Measurements from ENCODE around the gene TUB.

TUB gene, protein sequence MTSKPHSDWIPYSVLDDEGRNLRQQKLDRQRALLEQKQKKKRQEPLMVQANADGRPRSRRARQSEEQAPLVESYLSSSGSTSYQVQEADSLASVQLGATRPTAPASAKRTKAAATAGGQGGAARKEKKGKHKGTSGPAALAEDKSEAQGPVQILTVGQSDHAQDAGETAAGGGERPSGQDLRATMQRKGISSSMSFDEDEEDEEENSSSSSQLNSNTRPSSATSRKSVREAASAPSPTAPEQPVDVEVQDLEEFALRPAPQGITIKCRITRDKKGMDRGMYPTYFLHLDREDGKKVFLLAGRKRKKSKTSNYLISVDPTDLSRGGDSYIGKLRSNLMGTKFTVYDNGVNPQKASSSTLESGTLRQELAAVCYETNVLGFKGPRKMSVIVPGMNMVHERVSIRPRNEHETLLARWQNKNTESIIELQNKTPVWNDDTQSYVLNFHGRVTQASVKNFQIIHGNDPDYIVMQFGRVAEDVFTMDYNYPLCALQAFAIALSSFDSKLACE

GRCh38 chr11:8080674-8081590 is at the start of gene TUB:
TSS of gene TUB (plus strand) at chr11:8081211. CDS start at chr11:8081511, 300 bp downstream.
- DNase-seq (ENCODE audit: low read depth): no peak

DNA sequence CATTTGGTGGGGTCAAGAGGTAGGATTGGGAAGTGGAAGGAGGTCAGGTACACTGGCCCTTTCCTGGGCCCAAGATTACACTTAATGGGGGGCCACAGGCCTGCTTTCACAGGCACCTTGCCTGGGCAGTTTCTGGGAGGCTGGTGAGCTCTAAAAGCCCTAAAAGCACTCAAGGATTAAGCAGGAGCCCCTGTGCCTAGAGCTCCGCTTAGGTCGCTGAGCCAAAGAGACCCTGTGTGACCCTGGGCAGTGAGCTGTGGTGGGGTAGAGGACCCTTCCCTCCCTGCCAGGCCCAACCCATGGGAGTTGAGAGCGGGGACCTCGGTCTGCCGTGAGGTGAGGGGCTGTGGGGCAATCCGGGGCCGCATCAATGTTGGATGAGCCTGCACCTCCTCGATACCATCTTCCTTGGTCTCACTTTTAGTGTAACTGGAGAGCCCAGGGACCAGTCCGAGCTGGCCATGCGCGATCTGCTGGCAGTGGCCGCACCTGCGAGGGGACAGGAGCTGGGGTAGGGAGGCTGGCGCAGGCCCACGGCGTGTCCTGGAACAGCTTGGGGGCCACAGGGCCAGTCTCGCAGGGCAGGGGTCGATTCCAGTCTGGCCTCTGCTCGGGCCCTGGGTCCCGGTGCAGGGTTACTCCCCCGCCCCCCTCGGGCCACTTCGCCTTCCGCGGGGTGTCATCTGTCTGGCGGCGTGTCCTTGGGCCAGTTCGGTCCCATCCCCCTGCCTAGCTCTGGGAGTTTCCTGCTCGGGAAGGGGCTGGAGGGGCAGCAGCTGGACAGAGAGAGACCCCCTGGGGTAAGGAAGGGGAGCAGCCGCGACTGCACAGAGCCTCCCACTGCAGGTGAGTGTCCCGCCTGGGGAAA is 49.5 kb upstream of the TUB start:
- DNase-seq (ENCODE audit: low read depth): no peak

DNA sequence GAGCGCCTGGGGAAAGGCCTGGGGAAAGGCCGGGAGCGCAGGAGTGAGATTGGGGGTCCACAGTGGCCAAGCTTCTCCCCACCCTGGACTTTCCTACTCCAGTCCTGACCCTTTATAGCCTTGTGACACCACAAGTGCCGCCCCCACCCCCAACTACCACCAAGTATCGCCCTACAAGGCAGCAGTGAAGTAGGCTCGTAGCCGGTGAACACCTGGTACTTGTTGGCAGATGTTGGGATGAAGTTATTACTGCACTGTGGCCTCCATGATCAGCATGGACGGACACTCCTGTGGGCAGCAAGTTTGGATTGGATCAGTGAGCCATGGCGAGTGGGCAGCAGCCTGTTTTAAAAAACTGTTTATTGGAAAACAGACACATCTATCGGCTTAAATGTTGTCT is 48.9 kb upstream of the TUB start:
- DNase-seq (ENCODE audit: low read depth): no peak

DNA sequence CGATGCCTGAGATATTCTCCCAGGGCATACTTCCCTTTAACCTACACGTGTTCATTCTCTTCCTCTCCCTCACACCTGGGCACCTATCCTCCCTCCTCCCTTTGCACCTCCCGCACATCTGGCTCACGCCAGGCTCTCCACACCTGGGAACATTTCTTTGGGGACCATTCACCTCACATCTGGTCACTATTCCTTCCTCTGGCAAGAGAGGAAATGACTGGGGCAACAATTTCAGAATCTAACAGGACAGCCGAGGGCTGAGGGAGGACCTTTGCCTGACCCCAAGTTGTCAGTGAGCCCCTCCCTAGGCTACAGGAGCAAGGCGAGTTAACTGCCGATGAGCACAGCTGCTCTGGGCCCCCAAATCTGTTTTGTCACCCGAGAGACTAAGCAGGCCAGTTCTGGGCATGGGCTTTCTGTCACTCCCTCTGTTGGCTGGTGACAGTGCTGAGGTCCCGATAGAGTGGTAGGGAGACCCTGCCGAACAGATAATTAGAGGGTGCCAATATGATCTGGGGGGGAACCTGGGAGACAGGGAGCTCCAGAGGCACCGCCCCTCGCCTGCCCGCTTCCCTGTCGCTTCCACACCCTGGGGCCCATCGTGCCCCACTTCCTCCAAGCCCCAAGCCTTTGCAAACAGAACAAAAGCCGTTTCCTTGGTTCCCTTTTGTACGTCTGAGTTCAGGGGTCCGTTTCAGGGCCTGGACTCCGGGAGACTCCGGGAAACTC is 48.3 kb upstream of the TUB start:
- no peak for DNase-seq (ENCODE audit: low read depth)

GRCh38 chr11:8033305-8034105 is 47.5 kb upstream of the TUB start:
- peak; percentile 10 for DNase-seq (ENCODE audit: low read depth)

DNA sequence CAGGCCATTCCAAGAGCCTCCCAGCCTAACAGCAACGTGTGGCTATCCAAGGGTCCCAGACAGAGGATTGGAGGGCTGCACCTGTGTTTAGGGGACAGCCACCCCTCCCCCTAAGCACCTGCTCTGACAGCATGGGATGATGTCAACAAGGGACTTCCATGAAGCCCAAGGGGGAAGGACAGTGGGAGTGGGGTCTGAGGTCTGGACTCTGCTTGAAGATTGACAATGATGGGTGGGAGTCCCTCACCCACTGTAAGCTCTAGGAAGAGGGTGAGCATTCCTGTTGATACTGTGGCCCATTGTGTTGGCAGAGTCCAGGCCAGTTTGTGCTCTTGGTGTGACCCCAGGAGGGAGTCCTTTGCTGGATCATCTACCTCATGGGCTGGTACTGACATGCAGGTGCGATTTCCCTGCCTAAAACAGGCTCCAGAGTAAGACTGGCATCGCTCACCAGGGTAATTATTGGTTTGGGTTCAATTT is 46.9 kb upstream of the TUB start:
- no peak for DNase-seq (ENCODE audit: low read depth)

DNA sequence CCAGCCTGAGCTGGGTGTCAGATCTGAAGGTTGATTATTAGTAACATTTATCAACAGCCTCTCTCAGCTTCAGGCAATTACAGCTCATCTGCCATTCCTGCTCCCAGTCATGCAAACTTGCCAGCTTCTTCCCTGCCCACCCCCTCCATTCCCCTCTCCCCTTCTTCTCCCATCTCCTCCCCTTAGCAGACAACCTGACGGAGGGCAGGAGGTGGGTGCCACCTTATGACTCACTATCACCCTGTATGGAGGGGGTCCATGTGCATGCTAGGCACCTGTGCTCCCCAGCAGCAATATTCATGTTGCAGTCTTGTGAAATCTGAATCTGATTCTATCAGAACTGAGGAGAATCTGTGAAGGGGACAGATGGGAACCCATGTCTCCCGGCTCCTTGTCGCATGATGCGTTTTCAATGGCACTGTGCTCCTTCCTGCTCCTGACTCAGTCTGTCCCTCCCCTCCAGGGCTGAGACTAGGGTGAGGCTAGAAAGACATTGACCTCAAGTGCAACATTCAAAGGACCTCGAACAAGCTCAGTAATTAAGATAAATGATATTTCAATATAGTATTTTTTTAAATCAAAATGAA is 46.3 kb upstream of the TUB start:
- DNase-seq (ENCODE audit: low read depth): no peak

DNA sequence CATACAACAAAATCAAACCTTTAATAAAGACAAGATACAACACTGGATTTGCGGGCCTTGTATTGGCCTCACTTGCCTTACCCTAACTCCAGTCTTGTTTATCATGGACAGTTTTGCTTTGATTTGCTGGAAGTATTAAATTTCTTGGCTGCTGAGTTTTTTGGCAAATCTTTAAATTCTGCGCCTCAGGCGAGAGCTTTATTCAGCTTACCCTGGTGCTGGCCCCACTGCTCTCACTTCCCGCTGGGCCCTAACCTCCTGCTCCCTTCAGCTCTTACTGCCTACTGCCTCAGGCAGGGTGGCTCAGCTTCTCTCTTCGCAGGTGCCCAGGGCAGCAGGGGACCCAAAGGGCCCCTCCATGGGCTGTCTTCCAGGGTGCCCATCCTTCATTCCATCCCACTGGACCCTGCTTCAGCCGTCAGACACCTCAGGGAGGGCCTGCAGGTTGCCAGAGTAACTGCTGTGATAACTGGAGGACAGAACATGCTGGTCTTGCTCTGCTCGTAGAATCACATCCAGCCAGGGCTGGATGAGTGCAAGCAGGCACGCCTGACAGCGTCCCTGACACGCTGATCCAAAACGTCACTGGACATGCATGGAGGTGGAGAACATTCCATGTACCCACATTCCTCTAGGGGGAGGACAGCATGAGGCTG is 45.7 kb upstream of the TUB start:
- DNase-seq (ENCODE audit: low read depth): no peak

DNA sequence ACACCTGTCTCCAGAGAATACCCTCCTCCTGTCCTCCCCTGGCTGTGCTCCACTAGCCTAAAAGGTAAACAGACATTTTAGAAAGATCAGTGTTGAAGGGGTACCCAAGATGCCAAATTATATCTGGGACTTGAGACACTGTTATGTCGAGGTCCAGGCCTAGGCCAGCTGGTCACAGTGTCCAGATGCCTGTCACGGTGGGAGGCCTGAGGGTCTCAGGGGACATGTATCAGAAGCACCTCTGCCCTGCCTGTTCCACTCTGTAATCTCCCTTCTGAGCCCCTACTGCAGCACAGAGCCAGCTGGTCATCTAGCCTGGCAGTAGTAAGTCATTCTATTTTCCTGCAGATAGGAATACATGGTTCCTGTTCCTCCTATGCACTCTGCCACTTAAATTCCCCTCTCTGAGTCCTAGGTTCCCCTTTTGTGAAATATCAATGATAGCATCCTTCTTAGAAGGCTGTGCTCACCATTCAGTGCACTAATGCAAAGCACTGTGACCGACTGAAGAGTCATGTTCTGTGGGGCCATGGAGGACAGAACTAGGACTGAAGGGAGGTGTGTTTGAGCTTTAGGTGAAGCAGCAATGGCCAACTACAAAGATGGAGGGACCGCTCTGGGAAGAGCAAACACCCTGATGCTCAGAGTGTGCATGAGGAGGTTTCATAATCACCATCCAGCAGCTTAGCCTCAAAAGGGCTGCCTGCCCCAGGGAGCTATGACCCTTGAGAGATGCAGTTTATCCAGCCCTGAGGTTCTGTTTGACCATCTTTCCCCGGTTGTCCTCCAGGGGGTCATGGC is 44.8 kb upstream of the TUB start:
- DNase-seq (ENCODE audit: low read depth): no peak

DNA sequence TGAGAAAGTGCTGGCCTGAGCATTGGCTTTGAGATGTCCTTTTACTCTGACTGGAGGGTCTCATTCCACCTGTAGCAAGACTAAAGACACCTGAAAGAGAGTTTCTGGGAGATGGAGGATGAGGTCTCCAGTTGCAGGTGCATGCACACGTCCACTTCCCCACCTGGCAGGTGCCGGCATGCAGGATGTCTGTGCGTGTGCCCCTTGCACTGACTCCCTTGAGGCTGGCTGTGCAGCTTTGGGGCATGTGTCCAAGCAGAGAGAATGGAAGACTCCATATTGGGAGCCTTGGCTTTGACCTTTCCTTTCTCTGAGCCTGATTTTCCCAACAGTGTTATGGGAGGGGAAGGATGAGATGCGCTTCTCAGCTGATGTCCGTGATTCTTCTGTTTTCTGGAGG is 44.0 kb upstream of the TUB start:
- DNase-seq (ENCODE audit: low read depth): no peak

- DNase-seq (ENCODE audit: low read depth): no peak
Observed at GRCh38 chr11:8038393-8038792, 42.6 kb upstream of the TUB start.

- DNase-seq (ENCODE audit: low read depth): no peak
Observed at GRCh38 chr11:8038811-8039529, 42.0 kb upstream of the TUB start.

DNA sequence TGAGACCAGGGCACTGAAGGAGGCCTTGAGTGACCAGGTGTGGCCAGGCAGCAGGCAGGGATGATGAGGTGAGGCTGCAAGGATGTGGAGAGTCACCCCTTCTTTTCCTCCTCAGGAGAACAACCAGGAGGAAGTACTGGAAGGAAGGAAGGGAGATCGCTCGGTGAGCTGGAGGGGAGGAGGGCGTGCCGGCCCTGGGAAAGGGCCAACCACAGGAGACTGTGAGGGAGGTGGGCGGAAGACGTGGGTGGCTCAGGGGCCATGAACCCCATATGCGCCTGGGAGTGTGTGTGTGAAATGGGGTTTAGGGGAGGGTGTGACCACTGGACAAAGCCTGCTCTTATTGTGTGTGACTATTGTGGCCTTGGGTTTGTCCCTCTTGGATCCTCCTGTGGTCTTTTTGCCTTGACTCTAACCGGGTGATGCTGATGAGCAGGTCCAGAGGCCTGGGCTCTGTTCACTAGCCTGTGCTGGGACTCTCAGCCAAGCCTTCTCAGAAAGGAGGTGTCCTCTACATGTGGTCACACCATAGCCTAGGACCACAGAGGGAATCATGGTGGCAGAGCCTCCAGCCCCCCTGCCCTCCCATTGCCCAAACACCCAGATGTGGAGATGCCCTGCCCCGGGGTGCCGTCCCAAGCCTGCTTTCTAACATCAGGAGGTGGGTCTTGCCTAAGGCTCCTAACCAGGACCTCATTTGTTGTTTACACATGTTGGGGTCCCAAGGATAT is 41.3 kb upstream of the TUB start:
- DNase-seq (ENCODE audit: low read depth): no peak

DNA sequence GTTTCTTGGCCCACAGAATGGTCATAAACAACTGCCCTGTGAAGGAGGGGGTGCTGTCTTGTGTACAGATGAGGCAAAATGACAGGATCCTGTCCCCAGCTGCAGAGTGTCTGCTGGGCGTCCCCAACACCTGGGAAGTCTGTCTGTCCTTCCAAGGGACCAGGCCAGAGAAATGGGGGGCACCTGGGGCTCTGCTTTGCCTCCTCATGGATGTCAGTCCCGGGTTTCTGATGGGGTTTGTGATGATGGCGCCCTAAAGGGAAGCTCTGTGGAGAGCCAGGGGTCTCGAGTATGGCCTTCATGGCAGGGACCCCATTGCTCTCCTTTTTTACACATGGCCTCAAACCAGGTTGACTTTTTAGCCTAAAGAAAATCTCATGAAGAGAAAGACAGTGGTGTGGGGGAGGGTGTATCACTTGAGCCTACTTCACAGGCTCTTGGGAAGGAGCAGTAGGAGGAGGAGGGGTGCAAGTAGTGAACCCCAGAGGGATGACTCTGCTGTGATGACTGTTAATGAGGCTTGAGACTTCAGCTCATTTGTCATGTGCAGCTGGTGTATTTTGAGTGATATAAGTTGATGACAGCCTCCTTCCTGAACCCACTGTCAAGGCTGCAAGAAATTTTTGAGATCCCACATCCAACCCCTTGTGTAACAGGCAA is 40.6 kb upstream of the TUB start:
- no peak for DNase-seq (ENCODE audit: low read depth)

DNA sequence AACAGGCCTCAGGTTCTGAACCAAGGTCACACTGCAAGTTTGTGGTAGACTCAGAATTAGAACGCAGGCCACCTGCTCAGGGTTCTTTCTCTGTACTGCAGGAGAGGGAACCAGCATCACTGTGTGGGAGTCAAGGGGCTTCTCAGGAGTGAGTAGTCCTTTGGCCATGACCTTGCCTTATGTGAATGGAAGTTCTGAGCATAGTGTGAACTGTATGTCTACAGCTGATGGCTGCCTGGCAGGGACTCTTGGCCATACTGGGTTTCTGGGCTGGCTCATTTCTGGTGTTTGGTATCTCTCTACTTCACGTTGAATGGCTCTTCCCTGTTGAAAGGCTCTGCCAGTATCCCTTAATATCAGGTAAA is 40.1 kb upstream of the TUB start:
- no peak for DNase-seq (ENCODE audit: low read depth)

DNA sequence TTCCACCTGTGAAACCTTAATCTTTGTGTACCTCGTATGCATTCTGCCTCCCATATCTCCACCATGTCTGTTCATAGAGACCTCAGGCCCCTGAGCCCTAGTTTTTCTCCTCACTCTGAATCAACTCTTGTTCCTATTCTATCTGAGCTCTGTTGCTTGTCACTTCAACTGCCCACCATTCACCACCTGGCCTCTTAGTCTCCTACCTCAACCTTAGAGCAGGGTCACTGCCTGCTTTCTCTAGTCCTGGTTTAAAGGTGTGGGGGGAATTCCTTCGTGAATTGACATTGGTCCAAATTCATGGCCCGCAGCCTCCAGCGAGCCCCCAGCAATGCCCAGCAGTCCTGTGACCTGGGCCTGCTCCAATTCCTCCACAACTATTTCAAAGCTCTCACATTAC is 39.4 kb upstream of the TUB start:
- no peak for DNase-seq (ENCODE audit: low read depth)

GRCh38 chr11:8043756-8044155 is 37.3 kb upstream of the TUB start:
- DNase-seq (ENCODE audit: low read depth): no peak
